Esophagus muscularis mucosa (tissue), 4 donors: ENCODE data around the gene IGSF21. TPM values are rescaled to one million over a fixed set of nuclear protein-coding genes. Genes with fewer than 3 reads are reported as not detected.

Experiments
- DNase-seq: peaks from one replicate; pipeline ENCODE4 v3.0.0-alpha.2; 2017; ENCODE audit errors: extremely low spot score
- H3K27ac ChIP-seq, 4 donors: fragments of 200-600 bp; sonication (generic); replicated peaks in 1 of 4; 1 replicate in 3 of 4; 2 replicates in 1 of 4; pipeline ENCODE4 v1.5.1; 2016 to 2019; ENCODE audit warnings: mild to moderate bottlenecking in 1 of 4
- H3K27me3 ChIP-seq, 4 donors: fragments of 200-600 bp; sonication (generic); one replicate each; pipeline versions ENCODE4 v1.5.1 to v1.6.0; 2016 to 2019
- H3K36me3 ChIP-seq, 4 donors: fragments of 200-600 bp; sonication (generic); one replicate each; pipeline ENCODE4 v1.5.1; 2016 to 2019
- H3K4me1 ChIP-seq, 4 donors: fragments of 200-600 bp; sonication (generic); one replicate each; pipeline ENCODE4 v1.5.1; 2016 to 2019
- H3K4me3 ChIP-seq, 4 donors: fragments of 200-600 bp; sonication (generic); 1 replicate in 2 of 4; 2 replicates in 2 of 4; pipeline ENCODE4 v1.5.1; 2016 to 2019; ENCODE audit warnings: mild to moderate bottlenecking in 4 of 4, moderate library complexity in 1 of 4
- H3K9me3 ChIP-seq, 4 donors: fragments of 200-600 bp; sonication (generic); 1 replicate in 3 of 4; 2 replicates in 1 of 4; pipeline ENCODE4 v1.5.1; 2016 to 2019
- CTCF ChIP-seq, 3 experiments: fragments of 200-600 bp in 2 of 3; fragments of 450-650 bp in 1 of 3; sonication (generic) in 2 of 3; IDR thresholded peaks; one replicate each; pipeline ENCODE4 v1.5.1; 2017 to 2019; ENCODE audit warnings: antibody characterized with exemption in 3 of 3, mild to moderate bottlenecking in 2 of 3, moderate library complexity in 1 of 3
- EP300 ChIP-seq: sonication (generic); formaldehyde crosslinking; IDR thresholded peaks from one replicate; pipeline ENCODE4 v1.6.1; 2017; ENCODE audit warnings: antibody characterized with exemption
- POLR2A ChIP-seq: fragments of 450-650 bp; IDR thresholded peaks from one replicate; pipeline ENCODE4 v1.6.1; 2017; ENCODE audit warnings: antibody characterized with exemption, moderate library complexity, mild to moderate bottlenecking, low read depth
- POLR2AphosphoS5 ChIP-seq, 2 donors: sonication (generic); formaldehyde crosslinking; IDR thresholded peaks; one replicate each; pipeline ENCODE4 v1.6.1; 2017; ENCODE audit warnings: antibody characterized with exemption in 2 of 2
- WGBS: methylation state at CpG from one replicate; pipeline ENCODE4 v1.1.5; 2018; 5-methylcytosine and 5-hydroxymethylcytosine counted together
- intact Hi-C: fragments of 100-400 bp; cut with DNase I; formaldehyde crosslinking; loops from one replicate; pipeline ENCODE4 v1.15.1; 2023
- total RNA-seq, 4 donors: library from RNA; depleted of rRNA; stranded (reverse); fragments of >200 nt; gene quantifications; one replicate each; pipeline versions ENCODE4 v1.1.0 to v1.2.1, GENCODE V29; 2016

The IGSF21 gene
- total RNA-seq, 4 donors from 2014 or later = 1.1 to 2.7 (median 1.2) TPM

GRCh38 chr1:18299441-18300338 lies 192.1 kb downstream of the IGSF21 start:
- Histone ChIP-seq H3K27me3 (peaks cover 0 to 86% (median 9%) of the 10 kb centered on the region in 4 donors), H3K27ac (no peak overlapping the region), H3K4me3 (no peak overlapping the region), H3K36me3 (no peaks in the 10 kb centered on the region), H3K9me3 (no peaks in the 10 kb centered on the region), H3K4me1 (no peaks in the 10 kb centered on the region)
- 65% methylated on average over 7 of the region's 7 CpGs for WGBS
- no peak for DNase-seq
- TF ChIP-seq EP300 (no peak), POLR2A (no peak), POLR2AphosphoS5 (IDR thresholded peaks at IDR 0.05) (no peak), CTCF (IDR thresholded peaks at IDR 0.05) (peak; percentile 36 to 70 (median 40))
- intact Hi-C loops = no loop called here

GRCh38 chr1:18300376-18300775 lies 192.8 kb downstream of the IGSF21 start:
- Histone ChIP-seq H3K4me1 (no peaks in the 10 kb centered on the region), H3K36me3 (no peaks in the 10 kb centered on the region), H3K9me3 (no peaks in the 10 kb centered on the region), H3K27ac (no peak overlapping the region), H3K27me3 (peaks cover 0 to 80% (median 9%) of the 10 kb centered on the region in 4 donors), H3K4me3 (no peak overlapping the region)
- 79% methylated on average over 2 of the region's 2 CpGs for WGBS
- no peak for DNase-seq
- intact Hi-C loops = no loop called here
- TF ChIP-seq EP300 (no peak), POLR2A (no peak), POLR2AphosphoS5 (IDR thresholded peaks at IDR 0.05) (no peak), CTCF (IDR thresholded peaks at IDR 0.05) (no peak)

- 53% methylated on average over 6 of the region's 7 CpGs for WGBS
- H3K4me3 ChIP-seq = no peak overlapping the region
- H3K4me1 ChIP-seq = no peaks in the 10 kb centered on the region
- peaks cover 0 to 66% (median 3%) of the 10 kb centered on the region in 4 donors for H3K27me3 ChIP-seq
- no peaks in the 10 kb centered on the region for H3K9me3 ChIP-seq
- no peak overlapping the region for H3K27ac ChIP-seq
- TF ChIP-seq POLR2AphosphoS5 (IDR thresholded peaks at IDR 0.05) = no peak
- no peak for TF ChIP-seq CTCF (IDR thresholded peaks at IDR 0.05)
- no peaks in the 10 kb centered on the region for H3K36me3 ChIP-seq
- no peak for DNase-seq
- intact Hi-C loops = no loop called here
Measured at GRCh38 chr1:18302788-18303413, 195.3 kb downstream of the IGSF21 start.

GRCh38 chr1:18304151-18304869 lies 196.7 kb downstream of the IGSF21 start:
- Histone ChIP-seq H3K4me3 (no peak overlapping the region), H3K27me3 (peaks cover 0 to 66% (median 3%) of the 10 kb centered on the region in 4 donors), H3K9me3 (no peaks in the 10 kb centered on the region), H3K27ac (no peak overlapping the region), H3K36me3 (no peaks in the 10 kb centered on the region), H3K4me1 (no peaks in the 10 kb centered on the region)
- 74% methylated on average over 4 of the region's 6 CpGs for WGBS
- intact Hi-C loops = no loop called here
- TF ChIP-seq POLR2AphosphoS5 (IDR thresholded peaks at IDR 0.05) (no peak), POLR2A (no peak), EP300 (no peak), CTCF (IDR thresholded peaks at IDR 0.05) (no peak)
- DNase-seq = no peak
